HG02763 (cell line): ENCODE results near the gene TIMM8A.

ENCODE experiments used
- ATAC-seq: cut with Tn5 transposase; IDR thresholded peaks from one replicate; pipeline ENCODE4 v1.9.1; 2021; ENCODE audit warnings: mild to moderate bottlenecking, moderate library complexity; ENCODE audit not compliant: unreplicated experiment

The TIMM8A gene

DNA sequence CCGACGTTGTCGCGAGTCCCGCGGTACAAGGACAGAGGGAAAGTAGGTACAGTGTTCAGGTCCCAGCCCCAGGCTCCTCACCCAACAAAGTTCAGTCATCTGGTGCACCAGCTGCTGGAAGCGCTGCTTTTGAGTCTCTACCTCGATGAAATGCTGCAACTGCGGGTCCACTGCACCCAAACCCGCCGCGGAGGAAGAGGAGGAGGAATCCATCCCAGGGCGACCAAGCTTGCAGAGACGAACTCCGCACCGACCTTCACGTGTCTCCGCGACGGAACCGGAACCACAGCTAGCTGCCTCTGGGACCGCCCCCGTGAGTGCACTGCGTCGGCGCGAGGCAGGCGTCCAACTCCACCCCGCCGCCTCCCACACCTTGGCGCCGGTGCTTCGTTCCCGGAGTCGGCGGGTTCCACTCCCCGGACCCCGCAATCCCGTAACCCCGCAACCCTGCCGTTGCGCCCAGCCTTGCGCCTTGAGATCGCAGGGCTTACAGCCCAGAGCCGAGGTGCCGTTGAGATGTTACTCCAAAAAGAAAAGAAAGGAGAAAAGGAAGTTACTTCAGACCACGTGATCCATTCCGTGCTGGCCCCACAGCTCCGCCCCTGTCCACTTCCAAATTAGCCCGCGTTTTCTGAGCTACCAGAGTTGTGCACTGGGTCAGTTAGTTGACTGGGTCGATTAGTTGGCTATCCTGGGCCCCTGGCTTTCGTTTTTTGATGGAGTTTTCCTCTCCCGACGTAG, at the start of gene TIMM8A:
TSS of gene TIMM8A (minus strand) at position 291 of the 741 bp plus-strand sequence. CDS start at position 213, 78 bp downstream.
- ATAC-seq, result peak; percentile 94

- no peak for ATAC-seq
Observed at GRCh38 chrX:101397779-101398178, 49.2 kb upstream of the TIMM8A start.

- no peak for ATAC-seq
Observed at GRCh38 chrX:101395789-101396188, 47.2 kb upstream of the TIMM8A start.

- ATAC-seq, result no peak
Observed at GRCh38 chrX:101394372-101394771, 45.8 kb upstream of the TIMM8A start.

- no peak for ATAC-seq
Observed at GRCh38 chrX:101393530-101394305, 45.2 kb upstream of the TIMM8A start.

DNA sequence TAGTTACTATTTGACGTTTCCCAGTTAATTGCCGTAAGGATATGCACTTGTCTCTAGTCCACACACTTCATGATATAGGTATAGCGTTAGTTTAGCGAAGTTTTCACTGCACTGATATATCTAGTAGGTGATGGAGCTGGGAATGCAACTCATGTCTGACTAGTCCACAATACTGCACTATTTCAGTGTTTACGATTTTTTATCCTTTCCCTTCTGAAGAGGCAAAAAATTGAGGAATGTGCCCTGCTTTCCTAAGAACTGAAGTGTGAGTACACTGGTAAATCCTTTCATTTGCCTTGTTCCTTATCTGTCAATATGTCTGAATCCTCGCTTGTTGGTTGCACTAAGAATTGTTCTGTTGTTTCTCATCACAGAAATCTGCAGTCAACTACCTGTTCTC, 43.3 kb upstream of the TIMM8A start:
- ATAC-seq, result no peak

DNA sequence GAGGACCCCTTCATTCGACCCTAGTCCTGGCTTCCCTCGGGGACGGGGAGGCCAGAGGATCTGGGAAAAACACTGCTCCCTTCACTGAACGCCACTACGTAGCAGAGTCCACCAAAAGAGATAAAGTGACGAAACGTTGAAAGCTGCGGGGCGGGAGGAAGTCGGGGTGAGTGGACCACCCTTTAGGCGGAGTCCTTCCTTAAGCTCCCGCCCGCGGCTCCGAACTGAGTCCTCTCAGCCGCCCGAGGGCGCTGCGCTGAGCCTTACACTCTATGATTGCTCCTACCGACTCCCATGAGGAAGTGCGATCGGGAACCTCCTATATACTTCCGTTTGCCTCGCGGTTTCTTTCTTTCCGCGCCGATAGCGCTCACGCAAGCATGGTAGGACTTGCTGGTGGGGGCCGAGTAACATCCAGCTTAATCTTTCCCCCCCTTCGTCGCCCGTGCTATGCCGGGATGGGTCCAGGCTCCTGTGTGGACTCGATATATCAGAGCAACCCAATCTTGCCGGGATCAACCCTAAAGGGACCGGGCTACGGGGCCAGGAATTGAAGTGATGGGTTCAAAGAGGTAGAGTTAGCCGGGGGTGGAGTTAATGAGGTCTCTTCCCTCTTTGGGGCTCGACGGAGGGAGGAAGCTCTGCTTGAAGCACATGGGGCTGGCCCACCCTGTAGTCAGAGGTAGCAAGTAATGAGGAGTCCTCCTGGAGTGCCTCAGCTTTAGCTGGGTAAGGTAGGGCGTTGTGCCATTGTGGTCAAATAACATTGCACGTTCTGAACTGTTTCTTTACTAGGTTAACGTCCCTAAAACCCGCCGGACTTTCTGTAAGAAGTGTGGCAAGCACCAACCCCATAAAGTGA, 42.4 kb upstream of the TIMM8A start, which contains the start of gene RPL36A:
TSS of gene RPL36A (plus strand) at position 348 of the 862 bp plus-strand sequence. CDS start at position 381, 33 bp downstream.
- ATAC-seq, result peak; percentile 80

DNA sequence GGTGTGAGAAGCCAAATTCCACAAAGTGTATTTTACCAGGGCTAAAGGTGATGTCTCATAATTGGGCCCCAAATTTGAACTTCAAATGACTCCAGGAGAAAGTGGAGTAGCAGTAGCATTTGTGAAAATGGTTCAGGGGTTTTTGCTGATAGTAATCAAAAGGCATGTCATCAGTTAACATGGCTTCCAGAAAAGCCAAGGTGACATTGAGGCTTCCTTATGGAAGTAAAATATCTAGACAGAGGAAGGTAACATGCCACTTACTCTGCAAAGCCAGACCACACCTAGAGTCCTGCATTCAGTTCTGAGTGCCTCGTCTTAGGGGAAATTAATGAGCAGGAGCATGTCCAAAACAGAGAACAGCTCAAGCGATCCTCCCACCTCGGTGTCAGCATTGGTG, 40.1 kb upstream of the TIMM8A start:
- no peak for ATAC-seq

- no peak for ATAC-seq
Observed at GRCh38 chrX:101386542-101386885, 38.0 kb upstream of the TIMM8A start.

GRCh38 chrX:101385795-101386541, 37.4 kb upstream of the TIMM8A start, which contains the start of gene BTK:
Gene BTK (minus strand): TSS chrX:101386191. CDS start chrX:101375284, 10,907 bp downstream.
- peak; percentile 70 for ATAC-seq

- no peak for ATAC-seq
Observed at GRCh38 chrX:101385026-101385684, 36.6 kb upstream of the TIMM8A start.

DNA sequence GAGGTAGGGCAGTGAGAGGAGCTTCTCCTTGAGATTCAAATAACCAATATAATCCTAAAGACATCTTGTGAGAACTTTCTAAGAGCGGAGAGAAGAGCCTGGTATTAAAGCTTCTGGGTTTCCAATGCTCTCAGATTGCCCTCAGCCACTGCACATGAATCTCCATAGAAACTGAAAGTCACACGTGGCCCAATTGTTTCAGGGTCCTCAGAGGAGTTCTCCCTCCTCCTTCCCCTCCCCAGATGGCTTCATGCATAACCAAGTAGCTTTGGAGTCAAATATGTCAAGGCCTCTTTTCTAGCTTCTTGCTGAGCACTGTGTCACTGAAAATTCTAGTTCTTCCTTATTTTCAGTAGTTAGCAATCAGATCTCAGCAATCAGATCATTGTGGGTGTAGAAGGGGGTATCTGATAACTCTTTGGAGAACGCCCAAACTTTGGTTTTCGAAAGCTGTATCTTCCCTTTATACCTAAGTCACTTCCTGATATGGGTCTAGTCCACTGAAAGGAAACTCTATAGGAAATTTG, 35.2 kb upstream of the TIMM8A start:
- peak; percentile 65 for ATAC-seq

DNA sequence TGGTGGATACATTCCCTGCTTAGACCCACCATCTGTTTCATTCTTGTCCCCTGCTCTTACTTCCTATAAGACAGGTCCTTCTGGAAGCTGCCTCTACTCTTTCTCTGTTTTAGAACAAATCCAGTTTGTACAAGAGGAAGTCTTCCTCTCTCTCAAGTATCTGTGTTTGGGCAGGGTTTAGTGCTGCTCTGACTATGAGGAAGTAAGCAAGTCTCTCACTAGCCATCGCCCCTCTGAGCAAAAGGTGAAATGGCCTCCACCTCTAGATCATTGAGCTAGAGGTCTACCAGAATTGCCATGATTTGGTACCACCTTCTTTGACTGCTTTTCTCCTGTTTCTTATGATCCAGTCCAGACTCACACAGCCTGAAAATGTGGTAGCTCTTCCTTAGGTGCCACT, 29.0 kb upstream of the TIMM8A start:
- ATAC-seq, result no peak

- peak; percentile 63 for ATAC-seq
Observed at GRCh38 chrX:101370888-101371504, 22.5 kb upstream of the TIMM8A start.

DNA sequence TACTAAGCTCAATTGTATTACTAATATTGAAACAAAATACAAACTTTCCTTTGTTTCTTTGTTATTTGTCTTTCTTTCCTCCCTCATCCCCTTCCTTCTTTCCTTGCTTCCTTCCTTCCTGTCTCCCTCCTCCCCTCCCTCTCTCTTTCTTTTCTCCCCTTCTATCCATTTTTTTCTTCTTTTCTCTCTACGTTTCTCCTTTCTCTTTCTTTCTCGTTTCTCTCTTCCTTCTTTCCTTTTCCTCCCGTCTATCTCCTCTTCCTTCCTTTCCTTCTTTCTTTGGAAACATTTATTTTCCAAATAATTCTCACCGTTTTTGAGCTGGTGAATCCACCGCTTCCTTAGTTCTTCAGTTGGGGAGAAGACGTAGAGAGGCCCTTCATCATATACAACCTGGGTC, 21.1 kb upstream of the TIMM8A start:
- no peak for ATAC-seq

DNA sequence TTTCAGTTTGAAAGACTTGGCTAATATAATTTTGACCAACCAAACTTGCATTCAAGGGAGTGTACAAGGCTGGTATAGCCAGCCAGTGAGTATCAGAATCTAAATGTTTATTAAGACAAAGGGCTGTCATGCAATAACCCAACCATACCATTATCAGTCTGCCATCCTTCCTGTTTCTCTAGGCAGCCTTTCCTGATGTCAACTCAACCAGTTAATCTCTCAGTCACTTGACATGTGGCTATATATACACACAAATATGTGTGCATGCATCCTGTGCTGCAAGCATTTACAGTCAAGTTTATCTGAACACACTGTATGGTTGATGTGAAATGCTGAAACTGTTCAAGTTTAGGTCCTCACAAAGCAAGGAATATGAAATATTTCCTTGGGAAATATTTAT, 20.3 kb upstream of the TIMM8A start:
- ATAC-seq, result no peak

DNA sequence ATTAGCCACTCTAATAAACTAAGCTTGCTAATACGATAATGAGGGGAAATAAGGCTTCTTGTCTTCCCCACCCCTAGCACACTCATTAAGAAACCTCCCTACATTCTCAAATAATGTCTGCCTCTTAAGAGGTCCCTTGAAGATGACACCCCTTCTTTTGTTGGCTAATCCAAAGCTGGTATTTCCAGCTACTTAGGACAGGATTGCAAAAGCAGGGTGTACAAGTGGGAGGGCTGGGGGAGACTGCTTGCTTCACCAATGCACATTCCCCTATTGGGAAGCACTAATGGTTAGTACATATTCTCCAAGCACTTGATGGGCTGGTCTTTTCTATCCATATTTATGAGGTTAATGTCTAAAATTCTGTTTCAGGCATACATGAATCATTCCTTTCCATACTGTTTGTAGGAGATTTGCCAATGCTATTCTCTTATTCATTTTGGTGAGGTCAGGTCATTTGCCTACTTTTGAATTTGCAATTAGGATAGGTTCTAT, 16.8 kb upstream of the TIMM8A start:
- ATAC-seq, result no peak

GRCh38 chrX:101362757-101363156, 14.2 kb upstream of the TIMM8A start:
- ATAC-seq, result no peak

GRCh38 chrX:101362116-101362515, 13.6 kb upstream of the TIMM8A start:
- ATAC-seq, result no peak
